LoVo (cell line): Measurements from ENCODE around the gene VAMP3.
A peak's percentile ranks its signal among the peaks of the same experiment; 100 is the strongest.

Experiments used
- DNase-seq: peaks from one replicate; pipeline ENCODE4 v3.0.0-alpha.2; 2016; ENCODE audit warnings: low spot score

VAMP3 gene

DNA sequence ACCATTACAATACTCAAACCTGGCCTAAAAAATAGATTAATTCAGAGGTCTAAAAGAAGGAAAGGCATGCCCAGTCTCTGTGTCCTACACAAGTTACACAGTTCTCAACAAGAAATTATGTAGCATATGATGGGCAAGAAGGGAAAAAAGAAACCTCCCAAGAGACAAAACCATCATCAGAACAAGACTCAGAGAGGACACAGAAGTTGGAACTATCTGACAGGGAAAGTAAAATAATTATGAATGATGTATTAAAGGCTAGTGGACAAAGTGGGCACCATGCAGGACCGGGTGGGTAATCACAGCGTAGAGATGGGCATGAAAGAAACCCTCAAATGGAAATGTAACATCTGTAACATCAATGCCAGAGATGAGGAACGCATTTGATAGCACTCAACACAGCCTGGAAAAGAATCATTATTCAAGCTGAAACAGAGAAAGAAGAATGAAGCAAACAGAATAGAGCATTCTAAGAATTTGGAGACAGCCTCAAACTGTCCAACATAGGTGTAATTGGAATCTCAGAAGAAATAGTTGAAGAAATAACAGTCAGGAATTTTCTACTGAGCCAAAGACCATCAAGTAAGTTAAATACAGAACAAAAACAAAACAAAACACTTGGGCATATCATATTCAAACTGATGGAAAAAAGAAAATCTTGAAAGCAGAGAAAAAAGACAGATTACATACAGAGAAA is 42.7 kb downstream of the VAMP3 start:
- no peak for DNase-seq

DNA sequence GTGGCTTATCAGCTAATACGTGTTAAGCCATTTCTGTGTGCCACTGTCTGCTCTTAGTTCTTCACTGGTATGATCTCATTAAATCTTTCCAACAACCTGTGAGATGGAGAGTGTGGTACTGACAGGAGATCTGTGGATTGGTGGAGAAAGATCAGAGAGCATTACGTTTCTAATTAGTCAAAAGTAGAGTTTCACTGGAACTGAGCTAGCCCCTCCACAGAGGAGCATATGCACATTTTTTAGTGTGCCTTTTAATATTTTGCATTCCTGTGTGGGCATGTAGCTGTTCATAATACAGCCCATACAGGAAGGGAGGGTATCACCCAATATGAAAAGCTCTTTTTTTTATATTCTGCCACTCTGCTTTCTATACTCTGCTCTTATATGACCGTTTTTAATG is 50.2 kb downstream of the VAMP3 start:
- DNase-seq = no peak

DNA sequence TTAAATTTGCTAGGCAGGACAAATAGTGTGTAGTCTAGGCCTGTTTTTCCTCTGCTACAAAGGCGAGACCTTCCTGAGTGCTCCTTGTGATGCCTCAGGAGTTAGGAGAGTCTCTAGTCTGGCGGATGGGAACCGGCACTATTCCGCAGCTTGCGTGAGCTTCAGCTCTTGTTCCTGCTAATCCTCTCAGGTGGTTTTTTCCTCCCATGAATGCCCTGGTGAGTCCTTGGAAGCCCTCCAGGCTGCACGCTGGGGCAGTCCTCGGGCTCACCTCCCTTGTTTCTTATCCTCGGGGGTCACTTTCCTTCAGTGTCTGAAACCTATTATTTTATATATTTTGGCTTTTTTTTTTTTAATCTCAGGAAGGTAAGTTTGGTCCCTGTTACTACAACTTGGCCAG is 53.6 kb downstream of the VAMP3 start:
- no peak for DNase-seq

DNA sequence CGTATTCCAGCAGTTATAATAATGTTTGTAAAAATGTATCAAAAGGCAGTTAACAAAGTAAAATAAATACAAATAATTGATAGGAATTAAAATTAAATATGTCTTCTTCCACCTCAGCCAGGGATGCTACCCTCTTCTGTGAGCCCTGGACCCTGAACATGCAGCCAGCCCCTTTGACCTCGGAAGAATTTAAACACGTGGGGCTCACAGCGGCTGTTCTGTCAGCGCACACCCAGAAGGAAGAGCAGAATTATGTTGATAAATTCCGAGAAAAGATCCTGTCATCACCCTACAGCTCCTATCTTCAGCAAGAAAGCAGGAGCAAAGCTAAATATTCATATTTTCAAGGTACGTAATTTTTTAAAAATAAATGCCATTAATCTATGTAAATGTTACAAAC is 55.3 kb downstream of the VAMP3 start:
- no peak for DNase-seq

- DNase-seq = peak; percentile 56
These were observed 56.2 kb downstream of the VAMP3 start for GRCh38 chr1:7827126-7827955.
